GM12874 (cell line): ENCODE measurements around the gene DUSP3.

ENCODE experiments used
- TF ChIP-seq, protein P1 (sequence below): IDR thresholded peaks from 2 replicates; pipeline ENCODE4 v1.5.1; 2011; ENCODE audit warnings: low read depth, mild to moderate bottlenecking, control low read depth, low read length, moderate library complexity; ENCODE audit not compliant: insufficient read depth

Gene DUSP3

DNA sequence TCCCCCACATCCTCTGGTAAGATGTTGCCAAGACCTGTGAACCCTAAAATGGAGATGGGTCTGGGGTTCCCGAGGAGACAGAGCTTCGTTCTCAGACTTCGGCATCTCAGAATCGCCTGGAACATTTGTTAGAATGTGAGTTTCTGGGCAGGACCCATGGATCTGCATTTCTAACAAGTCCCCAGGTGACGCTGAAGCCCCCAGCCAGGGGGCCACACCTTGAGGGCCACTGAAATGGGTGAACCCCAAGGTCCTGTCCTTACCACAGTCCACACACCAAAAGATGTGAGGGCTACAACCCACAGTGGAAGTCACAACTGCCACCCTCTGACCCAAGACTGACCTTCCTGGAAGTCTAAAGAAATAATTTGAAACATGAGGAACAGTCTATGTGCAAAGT, 40.2 kb upstream of the DUSP3 start:
- TF ChIP-seq, protein P1, sequence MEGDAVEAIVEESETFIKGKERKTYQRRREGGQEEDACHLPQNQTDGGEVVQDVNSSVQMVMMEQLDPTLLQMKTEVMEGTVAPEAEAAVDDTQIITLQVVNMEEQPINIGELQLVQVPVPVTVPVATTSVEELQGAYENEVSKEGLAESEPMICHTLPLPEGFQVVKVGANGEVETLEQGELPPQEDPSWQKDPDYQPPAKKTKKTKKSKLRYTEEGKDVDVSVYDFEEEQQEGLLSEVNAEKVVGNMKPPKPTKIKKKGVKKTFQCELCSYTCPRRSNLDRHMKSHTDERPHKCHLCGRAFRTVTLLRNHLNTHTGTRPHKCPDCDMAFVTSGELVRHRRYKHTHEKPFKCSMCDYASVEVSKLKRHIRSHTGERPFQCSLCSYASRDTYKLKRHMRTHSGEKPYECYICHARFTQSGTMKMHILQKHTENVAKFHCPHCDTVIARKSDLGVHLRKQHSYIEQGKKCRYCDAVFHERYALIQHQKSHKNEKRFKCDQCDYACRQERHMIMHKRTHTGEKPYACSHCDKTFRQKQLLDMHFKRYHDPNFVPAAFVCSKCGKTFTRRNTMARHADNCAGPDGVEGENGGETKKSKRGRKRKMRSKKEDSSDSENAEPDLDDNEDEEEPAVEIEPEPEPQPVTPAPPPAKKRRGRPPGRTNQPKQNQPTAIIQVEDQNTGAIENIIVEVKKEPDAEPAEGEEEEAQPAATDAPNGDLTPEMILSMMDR: no peak

DNA sequence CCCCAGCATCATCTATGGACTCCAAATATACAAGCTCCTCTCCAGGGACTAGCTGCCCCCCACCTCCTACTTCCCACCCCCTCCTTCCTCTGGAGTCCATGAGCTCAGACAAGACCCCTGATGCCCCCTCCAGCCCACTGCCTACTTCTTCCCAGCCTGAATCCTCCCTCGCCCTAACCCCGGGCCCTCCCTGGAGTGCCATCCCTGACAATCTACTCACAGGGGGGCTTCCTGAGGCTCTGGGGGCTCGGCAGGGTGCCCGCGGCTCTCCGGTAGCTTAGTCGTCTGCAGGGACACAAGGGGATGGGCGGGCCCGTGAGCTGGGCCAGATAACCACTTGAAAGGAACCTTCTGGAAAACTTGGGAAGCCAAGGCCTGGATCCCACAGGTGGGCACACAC, 39.0 kb upstream of the DUSP3 start:
- TF ChIP-seq, protein P1: no peak

DNA sequence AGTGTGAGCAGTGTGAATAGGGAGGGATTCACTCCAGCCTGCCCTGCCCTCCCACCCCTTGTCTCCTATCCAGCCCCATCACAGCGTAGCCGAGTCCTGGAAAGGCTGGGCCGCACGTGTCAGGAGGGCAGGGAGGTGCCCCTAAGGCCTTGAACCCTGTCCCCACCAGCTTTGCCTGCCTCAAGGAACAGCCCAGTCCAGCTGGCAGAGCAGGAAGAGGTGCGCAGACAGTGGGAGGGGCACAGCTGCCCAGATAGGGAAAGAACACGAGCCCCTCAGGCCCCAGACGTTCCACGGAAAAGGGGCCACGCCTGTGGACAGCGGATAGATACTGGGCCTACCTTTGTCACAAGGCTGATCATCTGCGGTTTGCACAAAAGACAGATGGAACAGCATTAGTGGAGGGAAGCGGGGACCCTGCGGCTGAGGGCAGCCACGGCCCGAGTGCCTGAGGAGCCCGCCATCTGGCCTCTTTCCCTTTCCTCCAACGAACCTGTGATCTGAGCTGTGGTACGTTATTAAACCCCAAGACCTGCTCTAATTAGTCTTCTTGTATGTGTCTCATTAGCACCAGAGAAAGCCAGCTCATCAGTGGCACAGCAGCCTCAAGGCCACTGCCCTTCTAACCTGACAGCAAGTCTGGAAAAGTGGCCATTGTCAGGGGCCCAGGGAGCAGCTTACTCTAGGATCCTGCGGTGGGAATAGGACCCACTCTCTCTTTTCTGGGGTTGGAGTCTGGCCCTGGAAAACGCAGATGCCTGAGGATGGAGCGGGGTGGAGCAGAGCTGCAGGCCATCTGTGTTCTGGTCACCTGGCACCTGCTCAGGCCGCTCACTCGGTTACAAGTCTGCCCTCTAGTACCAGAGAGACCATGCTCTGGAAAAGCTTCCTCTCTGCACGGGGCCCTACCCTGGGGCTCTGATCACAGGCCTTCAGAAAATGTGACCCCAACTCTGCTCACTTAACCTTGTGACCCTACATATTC, 37.9 kb upstream of the DUSP3 start:
- TF ChIP-seq, protein P1: no peak

DNA sequence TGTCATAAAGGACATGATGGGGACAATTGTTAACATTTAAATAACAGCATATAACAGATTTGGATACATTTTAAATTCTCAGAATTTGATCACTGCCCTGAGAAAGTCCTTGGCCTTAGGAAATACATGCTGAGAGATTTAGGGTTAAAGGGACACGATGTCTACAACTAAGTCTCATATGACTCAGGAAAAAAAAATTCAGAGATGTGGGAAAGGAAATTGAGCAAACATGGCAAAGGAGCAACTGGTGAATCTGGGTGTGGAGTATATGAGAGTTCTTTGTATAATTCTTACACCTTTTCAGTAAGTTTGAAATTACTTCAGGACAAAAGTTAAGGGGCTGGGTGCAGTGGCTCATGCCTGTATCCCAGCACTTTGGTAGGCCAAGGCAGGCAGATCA, 35.9 kb upstream of the DUSP3 start:
- TF ChIP-seq, protein P1: no peak

DNA sequence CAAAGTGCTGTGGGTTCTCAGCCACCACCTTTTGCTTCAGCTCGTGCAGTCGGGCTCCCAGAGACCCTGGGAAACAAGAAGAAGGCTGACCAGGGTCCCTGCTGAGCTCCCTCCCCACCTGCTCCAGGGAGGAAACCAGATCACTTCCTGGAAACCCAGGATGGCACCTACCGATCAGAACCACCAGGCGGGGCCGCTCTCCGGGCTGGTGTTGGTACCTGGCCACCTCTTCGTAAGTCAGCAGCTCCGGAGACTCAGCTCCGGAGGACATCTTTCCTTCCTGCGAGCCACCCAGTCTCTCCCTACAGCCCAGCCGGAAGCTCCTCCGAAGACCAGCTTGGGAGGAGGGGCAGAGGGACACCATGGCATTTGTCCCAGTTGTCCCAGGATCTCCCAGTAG, 35.2 kb upstream of the DUSP3 start:
- TF ChIP-seq, protein P1: no peak

DNA sequence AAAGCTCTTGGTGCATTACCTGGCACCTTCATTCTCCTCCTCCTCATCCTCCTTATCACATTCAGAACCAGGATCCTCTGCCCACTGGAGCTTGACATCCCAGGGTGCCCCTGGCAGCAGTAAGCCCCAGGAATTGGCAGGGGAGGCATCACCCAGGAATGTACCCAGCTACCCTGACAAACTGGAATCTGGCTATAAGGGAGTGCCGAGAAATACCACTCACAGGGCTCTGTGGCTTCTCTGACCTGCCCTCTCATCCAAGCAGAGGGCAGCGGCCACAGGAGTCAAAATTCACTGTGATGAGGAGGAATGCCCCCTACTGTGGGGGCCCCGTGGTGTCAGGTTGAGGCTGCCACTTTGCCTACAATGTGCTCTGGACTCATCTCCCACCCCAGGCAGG, 34.6 kb upstream of the DUSP3 start:
- TF ChIP-seq, protein P1: no peak

DNA sequence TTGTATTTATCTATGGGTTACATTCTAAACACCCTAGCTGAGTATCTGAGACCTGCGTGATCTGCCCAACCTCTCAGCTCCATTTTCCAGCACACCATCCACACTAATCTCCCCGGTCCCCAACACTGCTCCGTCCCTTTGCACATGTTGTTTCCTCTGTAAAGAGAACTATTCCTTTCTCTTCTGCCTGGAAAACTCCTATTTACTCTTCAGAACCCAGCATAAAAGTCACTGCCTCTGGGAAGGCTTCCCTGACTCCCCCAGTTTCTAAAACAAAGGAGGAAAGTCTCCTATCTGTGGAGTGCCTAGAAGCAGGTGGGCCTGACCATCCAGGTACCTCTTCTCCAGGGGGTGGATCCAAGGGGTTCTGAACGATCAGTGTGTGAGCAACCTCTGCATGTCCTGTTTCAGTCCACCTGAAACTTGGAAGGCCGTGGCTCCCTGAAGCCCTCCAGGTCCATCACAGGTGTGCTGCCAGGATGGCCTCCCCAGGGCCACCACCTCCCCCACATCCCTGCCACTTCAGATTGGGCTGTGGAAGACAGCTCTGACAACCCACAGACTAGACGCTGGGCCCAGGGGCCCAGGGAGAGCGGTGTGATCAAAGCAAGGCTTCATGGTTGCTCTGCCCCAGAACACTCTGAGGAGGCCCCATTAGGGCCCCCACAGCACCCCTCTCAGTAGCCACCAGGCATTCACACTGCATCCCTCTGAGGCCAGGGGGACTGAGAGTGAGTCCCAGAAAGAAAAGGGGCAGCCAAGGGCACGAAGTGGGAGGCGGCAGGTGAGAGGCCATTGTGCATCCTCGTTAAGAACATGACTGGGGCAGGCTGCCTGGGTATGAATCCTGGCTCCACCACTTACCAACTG, 33.9 kb upstream of the DUSP3 start:
- TF ChIP-seq, protein P1: no peak
